GM19238 (cell line): Measurements from ENCODE around the gene CFAP53.
"Not testable (repeated sequence)": the region's sequence is repeated elsewhere in the genome, so short reads cannot be mapped to it uniquely, and the experiment has no call there.

Experiments used
- DNase-seq: peaks from one replicate; pipeline ENCODE4 v3.0.0; 2011; ENCODE audit warnings: low spot score; ENCODE audit not compliant: insufficient read length

CFAP53 gene

GRCh38 chr18:50266248-50266704 is at the start of gene CFAP53:
Gene CFAP53, minus strand, starts transcription at chr18:50266495. Its CDS starts 91 bp downstream, at chr18:50266404.
- peak; percentile 94 for DNase-seq

- DNase-seq = peak; percentile 32
These were observed 49.0 kb upstream of the CFAP53 start for GRCh38 chr18:50315100-50315871.

GRCh38 chr18:50313873-50314460 is 47.7 kb upstream of the CFAP53 start:
- DNase-seq = no peak

- no peak for DNase-seq
These were observed 46.8 kb upstream of the CFAP53 start for GRCh38 chr18:50313031-50313607.

- DNase-seq = no peak
These were observed 46.2 kb upstream of the CFAP53 start for GRCh38 chr18:50312296-50313030.

GRCh38 chr18:50311650-50312049 is 45.4 kb upstream of the CFAP53 start:
- DNase-seq = no peak

- no peak for DNase-seq
These were observed 43.8 kb upstream of the CFAP53 start for GRCh38 chr18:50310080-50310479.

GRCh38 chr18:50308851-50309250 is 42.6 kb upstream of the CFAP53 start:
- not testable (repeated sequence) for DNase-seq

- DNase-seq = peak; percentile 88
These were observed 41.6 kb upstream of the CFAP53 start for GRCh38 chr18:50307738-50308470.

- DNase-seq = no peak
These were observed 41.1 kb upstream of the CFAP53 start for GRCh38 chr18:50307400-50307737.

- DNase-seq = no peak
These were observed 40.6 kb upstream of the CFAP53 start for GRCh38 chr18:50306944-50307343.

GRCh38 chr18:50301074-50301473 is 34.8 kb upstream of the CFAP53 start:
- DNase-seq = no peak

- no peak for DNase-seq
These were observed 33.5 kb upstream of the CFAP53 start for GRCh38 chr18:50299626-50300388.

GRCh38 chr18:50298443-50299284 is 32.4 kb upstream of the CFAP53 start:
- no peak for DNase-seq

GRCh38 chr18:50297621-50298442 is 31.5 kb upstream of the CFAP53 start:
- peak; percentile 68 for DNase-seq

- DNase-seq = no peak
These were observed 26.7 kb upstream of the CFAP53 start for GRCh38 chr18:50293039-50293438.

GRCh38 chr18:50289108-50289443 is 22.8 kb upstream of the CFAP53 start:
- DNase-seq = no peak

- not testable (repeated sequence) for DNase-seq
These were observed 22.2 kb upstream of the CFAP53 start for GRCh38 chr18:50288348-50289107.
